Tibial artery (tissue), 4 donors: ENCODE data around the gene CHCHD10.

Experiments
- DNase-seq, 2 donors: peaks; one replicate each; pipeline ENCODE4 v3.0.0-alpha.2; 2019
- H3K27ac ChIP-seq, 2 donors: fragments of 200-600 bp; sonication (generic) in 1 of 2; 1 replicate in 1 of 2; 2 replicates in 1 of 2; pipeline ENCODE4 v1.5.1; 2018 to 2019; ENCODE audit warnings: mild to moderate bottlenecking in 1 of 2
- H3K27me3 ChIP-seq, 2 donors: fragments of 200-600 bp; sonication (generic) in 1 of 2; one replicate each; pipeline versions ENCODE4 v1.5.1 to v1.6.0; 2016 to 2019
- H3K36me3 ChIP-seq, 3 donors: fragments of 200-600 bp; sonication (generic) in 2 of 3; one replicate each; pipeline ENCODE4 v1.5.1; 2016 to 2019; ENCODE audit warnings: mild to moderate bottlenecking in 2 of 3
- H3K4me1 ChIP-seq, 4 donors: fragments of 200-600 bp; sonication (generic) in 2 of 4; 1 replicate in 3 of 4; 2 replicates in 1 of 4; pipeline ENCODE4 v1.5.1; 2016 to 2019
- H3K4me3 ChIP-seq, 2 donors: fragments of 200-600 bp; sonication (generic) in 1 of 2; 1 replicate in 1 of 2; 2 replicates in 1 of 2; pipeline ENCODE4 v1.5.1; 2018 to 2019; ENCODE audit warnings: mild to moderate bottlenecking in 2 of 2
- H3K9me3 ChIP-seq, 3 donors: fragments of 200-600 bp; sonication (generic) in 1 of 3; one replicate each; pipeline ENCODE4 v1.5.1; 2016 to 2019
- intact Hi-C: fragments of 100-400 bp; cut with DNase I; formaldehyde crosslinking; loops from one replicate; pipeline ENCODE4 v1.15.0; 2023; ENCODE audit warnings: low total_unique reads
- TF ChIP-seq, protein P1 (sequence below), 2 experiments: fragments of 200-600 bp in 1 of 2; fragments of 450-650 bp in 1 of 2; IDR thresholded peaks; one replicate each; pipeline ENCODE4 v1.5.1; 2017 to 2019; ENCODE audit warnings: antibody characterized with exemption in 2 of 2, mild to moderate bottlenecking in 1 of 2, moderate library complexity in 1 of 2

The CHCHD10 gene

GRCh38 chr22:23720855-23721254 is 46.9 kb downstream of the CHCHD10 start:
- TF ChIP-seq, protein P1, sequence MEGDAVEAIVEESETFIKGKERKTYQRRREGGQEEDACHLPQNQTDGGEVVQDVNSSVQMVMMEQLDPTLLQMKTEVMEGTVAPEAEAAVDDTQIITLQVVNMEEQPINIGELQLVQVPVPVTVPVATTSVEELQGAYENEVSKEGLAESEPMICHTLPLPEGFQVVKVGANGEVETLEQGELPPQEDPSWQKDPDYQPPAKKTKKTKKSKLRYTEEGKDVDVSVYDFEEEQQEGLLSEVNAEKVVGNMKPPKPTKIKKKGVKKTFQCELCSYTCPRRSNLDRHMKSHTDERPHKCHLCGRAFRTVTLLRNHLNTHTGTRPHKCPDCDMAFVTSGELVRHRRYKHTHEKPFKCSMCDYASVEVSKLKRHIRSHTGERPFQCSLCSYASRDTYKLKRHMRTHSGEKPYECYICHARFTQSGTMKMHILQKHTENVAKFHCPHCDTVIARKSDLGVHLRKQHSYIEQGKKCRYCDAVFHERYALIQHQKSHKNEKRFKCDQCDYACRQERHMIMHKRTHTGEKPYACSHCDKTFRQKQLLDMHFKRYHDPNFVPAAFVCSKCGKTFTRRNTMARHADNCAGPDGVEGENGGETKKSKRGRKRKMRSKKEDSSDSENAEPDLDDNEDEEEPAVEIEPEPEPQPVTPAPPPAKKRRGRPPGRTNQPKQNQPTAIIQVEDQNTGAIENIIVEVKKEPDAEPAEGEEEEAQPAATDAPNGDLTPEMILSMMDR (IDR thresholded peaks at IDR 0.05), result no peak
- no peak for DNase-seq
- intact Hi-C loops, result no loop called here

GRCh38 chr22:23718371-23719165 is 49.2 kb downstream of the CHCHD10 start:
- TF ChIP-seq, protein P1 (IDR thresholded peaks at IDR 0.05), result no peak
- DNase-seq, result no peak
- Histone ChIP-seq H3K9me3 (no peaks in the 10 kb centered on the region), H3K4me1 (peaks cover 0 to 16% (median 14%) of the 10 kb centered on the region in 4 donors), H3K27ac (no peak overlapping the region), H3K27me3 (no peaks in the 10 kb centered on the region), H3K36me3 (peaks cover 0 to 15% (median 12%) of the 10 kb centered on the region in 3 donors), H3K4me3 (no peak overlapping the region)
- intact Hi-C loops, result loop anchor here (5.0 kb wide), 1 partner anchor 129 kb away; no protein-coding TSS in a partner anchor

More at GRCh38 chr22:23720855-23721254, 46.9 kb downstream of the CHCHD10 start:
- Histone ChIP-seq H3K4me1 (peaks cover 0 to 14% (median 12%) of the 10 kb centered on the region in 4 donors), H3K9me3 (no peaks in the 10 kb centered on the region), H3K27me3 (no peaks in the 10 kb centered on the region), H3K4me3 (no peak overlapping the region), H3K36me3 (no peaks in the 10 kb centered on the region), H3K27ac (no peak overlapping the region)

DNA sequence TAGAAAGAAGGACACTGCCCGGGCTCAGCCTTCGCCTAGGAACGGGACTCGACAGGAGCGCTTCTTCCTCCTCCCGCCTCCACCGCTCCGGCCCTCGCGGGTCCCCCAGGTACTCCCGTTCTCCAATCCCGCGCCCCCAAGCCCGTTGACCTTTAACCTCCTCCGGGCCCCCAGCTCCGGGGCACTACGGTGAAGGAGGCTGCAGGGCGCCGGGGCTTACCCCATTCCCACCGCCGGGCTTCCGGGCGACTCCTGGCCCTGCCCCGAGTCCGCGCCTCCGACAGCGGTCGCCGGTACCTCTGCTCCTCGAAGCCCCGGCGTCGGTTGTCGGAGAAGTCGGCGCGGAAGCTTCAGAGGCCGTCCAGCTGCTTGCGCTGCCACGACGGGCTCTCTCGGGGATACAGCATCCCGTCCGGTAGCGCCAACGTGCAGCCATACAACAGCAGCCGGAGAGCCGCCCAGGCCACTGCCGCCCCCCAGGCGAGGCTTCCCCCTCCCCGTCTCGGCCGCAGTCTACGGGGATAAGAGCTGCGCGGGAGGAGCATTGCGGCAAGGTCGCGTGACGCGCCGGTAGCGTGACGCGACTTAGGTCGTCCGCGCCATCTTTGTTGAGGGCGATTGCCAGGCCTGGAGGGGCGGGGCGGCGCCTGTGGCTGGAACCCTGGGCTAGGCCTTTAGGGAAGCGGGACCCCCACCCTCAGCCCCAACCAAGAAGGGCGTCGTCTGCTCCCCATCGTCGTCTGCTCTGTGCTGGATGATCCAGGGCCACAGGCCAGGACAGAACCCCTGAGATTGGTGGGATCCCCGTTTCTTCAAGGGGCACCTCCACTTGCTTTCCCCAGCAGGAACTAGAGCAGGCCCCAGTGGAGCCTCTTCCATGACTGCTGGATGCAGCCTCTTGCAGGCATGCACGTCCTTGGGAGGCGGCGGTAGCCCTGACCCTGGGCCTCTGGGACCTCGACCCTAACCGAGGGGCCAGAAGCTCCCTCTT is 50.7 kb downstream of the CHCHD10 start:
- peak overlapping the region; percentile 62 to 98 for H3K4me3 ChIP-seq
- TF ChIP-seq, protein P1 (IDR thresholded peaks at IDR 0.05), result no peak

More for the DNA sequence above, 50.7 kb downstream of the CHCHD10 start:
- Histone ChIP-seq H3K27me3 (no peaks in the 10 kb centered on the region), H3K36me3 (peaks cover 0 to 30% (median 19%) of the 10 kb centered on the region in 3 donors), H3K27ac (peak overlapping the region; percentile 67 to 78), H3K9me3 (no peaks in the 10 kb centered on the region), H3K4me1 (peaks cover 0 to 16% (median 14%) of the 10 kb centered on the region in 4 donors)
- intact Hi-C loops, result loop anchor here (5.0 kb wide), 1 partner anchor 130 kb away; no protein-coding TSS in a partner anchor
- peak; percentile 76 to 88 for DNase-seq
